ENCODE data around the gene KIF15.

KIF15 gene

DNA sequence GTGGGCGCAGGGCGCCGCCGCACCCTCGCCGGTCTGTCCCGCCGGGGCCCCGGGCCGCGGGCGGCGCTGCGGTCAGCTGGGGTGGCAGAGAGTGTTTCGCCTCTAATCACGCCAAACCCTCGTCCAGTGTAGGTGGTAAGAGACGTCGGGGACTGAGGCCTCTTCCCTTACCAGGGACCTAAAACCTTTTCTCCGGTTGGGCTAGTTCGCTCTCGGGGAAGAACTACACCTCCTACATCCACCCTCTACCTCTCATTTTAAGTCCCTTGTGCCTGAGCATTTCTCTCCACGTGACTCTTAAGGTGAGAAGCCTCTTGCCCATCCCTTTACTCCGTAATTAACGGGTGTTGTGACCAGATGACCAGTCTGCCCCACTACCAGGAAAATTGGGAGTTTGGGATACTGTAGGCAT lies 100.6 kb downstream of the KIF15 start:
- Histone ChIP-seq H3K36me3 (ENCODE audit: insufficient read depth, low read depth, low read length) (peaks cover 9% of the 10 kb centered on the region; the same call in 1 of the 2 replicates), H3K4me1 (ENCODE audit: insufficient read depth, low read length) (no peaks in the 10 kb centered on the region; the same call in 1 of the 2 replicates), H3K9ac (ENCODE audit: low read depth, low read length) (peak overlapping the region; percentile 79), H3K9me3 (ENCODE audit: insufficient read depth, low read depth, low read length) (no peaks in the 10 kb centered on the region), H3K27me3 (ENCODE audit: insufficient read depth, low read length) (no peaks in the 10 kb centered on the region), H3K27ac (ENCODE audit: low read length) (no peak overlapping the region), H3K4me3 (ENCODE audit: low read length) (peak overlapping the region; percentile 79)

DNA sequence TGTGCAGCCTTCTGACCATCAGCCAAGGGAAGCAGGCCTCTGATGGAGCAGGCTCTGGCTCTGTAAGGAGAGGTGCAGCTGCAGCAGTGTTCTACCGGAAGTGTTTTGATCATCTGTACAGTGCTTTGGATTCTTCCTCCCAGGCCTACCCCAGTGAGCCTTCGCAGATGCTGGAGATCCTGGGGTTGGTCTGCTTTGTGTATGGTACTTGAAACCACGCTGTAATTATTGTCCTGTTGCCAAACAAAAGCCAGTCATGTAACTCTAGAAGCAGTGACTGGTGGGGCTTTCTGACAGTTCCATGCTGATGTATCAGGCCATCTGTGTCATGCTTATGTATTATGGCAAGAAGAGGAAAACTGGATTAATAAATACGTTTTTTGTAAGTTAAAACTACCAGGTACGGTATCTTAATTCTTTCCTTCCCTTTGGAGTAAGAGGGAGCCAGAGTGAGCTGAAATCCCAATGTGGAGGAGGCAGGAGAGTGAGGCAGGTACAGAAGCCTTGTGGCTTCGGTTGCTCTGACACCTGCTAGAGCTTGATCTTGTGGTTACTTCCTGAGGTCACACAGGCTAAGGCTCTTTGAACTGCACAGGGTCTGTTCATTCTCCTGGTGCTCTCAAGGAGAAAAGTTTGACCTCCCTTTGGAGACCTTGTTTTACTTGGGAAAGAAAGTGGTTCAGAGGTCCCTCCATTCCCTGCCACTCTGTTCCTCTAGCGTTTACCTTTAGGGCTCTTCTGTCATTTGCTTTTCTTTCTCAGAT lies 103.9 kb downstream of the KIF15 start:
- Histone ChIP-seq H3K9me3 (ENCODE audit: insufficient read depth, low read depth, low read length) (0 out of 2 replicates have a peak, but pooled peaks cover 3% of the 10 kb centered on the region), H3K4me1 (ENCODE audit: insufficient read depth, low read length) (no peaks in the 10 kb centered on the region; the same call in 1 of the 2 replicates), H3K27ac (ENCODE audit: low read length) (no peak overlapping the region), H3K4me3 (ENCODE audit: low read length) (no peak overlapping the region), H3K27me3 (ENCODE audit: insufficient read depth, low read length) (no peaks in the 10 kb centered on the region), H3K36me3 (ENCODE audit: insufficient read depth, low read depth, low read length) (peaks cover 9% of the 10 kb centered on the region; the same call in 1 of the 2 replicates), H3K9ac (ENCODE audit: low read depth, low read length) (no peak overlapping the region)

DNA sequence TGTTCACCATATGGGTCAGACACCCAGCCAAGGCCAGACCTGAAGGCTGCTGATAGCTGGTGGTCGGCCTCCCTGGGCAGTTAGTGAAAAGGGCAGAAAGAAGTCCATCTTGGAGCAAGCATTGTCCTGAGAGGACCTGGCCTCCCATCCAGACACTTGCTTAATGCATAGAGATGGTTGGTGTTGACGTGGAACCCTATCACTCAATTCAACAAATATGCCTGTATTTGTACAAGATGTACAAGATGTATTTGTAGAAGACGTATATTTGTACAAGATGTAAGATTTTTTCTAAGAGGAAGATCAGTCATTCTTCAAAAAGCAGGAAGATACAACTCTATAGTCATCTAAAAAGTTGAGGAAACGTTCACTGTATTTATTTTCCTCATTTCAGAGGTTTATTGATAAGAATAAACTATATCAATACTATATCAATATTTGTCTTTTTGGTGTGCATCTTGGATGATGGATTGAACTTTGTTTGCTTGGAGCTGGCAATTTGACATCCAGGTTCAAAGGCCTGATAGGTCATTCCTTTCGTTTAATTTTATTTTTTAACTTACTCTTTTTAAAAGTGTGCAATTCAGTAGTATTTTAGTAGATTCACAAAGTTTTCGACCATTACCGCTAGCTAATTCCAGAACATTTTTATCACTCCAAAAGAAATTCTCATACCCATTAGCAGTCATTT lies 106.0 kb downstream of the KIF15 start:
- Histone ChIP-seq H3K27me3 (ENCODE audit: insufficient read depth, low read length) (no peaks in the 10 kb centered on the region), H3K27ac (ENCODE audit: low read length) (no peak overlapping the region), H3K9ac (ENCODE audit: low read depth, low read length) (no peak overlapping the region), H3K4me3 (ENCODE audit: low read length) (no peak overlapping the region), H3K36me3 (ENCODE audit: insufficient read depth, low read depth, low read length) (peaks cover 9% of the 10 kb centered on the region; the same call in 1 of the 2 replicates), H3K4me1 (ENCODE audit: insufficient read depth, low read length) (no peaks in the 10 kb centered on the region; the same call in 1 of the 2 replicates), H3K9me3 (ENCODE audit: insufficient read depth, low read depth, low read length) (0 out of 2 replicates have a peak, but pooled peaks cover 3% of the 10 kb centered on the region)

DNA sequence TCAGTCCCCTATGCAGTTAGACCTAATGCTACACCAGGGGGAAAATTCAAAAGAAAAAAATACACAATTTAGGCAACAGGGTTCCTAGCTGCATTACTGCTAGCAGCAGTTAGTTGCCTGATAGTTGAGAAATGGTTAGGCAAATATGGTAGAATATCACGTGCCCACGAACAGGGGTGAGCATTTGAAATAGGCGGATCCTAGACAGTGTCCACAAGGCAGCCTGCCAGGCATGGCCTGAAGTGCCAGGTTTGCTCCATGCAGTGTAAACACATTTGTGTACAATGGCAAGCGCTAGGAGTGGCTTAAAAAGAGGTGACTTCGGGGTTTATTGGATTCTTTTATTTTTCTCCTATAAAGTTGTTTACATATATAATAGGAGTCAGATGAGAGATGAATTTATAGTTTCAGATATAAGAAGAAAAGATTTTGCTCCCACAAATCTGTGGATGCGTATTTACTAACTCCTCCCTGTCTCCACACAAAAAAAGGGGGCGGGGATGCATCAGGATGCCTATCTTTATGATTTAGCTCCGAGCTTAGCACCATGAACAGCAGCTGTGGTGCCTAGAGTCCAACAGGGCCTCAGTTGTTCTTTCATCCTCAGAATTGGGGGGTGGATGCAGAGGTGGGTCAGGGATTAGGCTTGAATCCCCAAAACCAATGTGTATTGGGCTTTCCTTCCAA lies 108.9 kb downstream of the KIF15 start:
- no peak overlapping the region for H3K4me3 ChIP-seq (ENCODE audit: low read length)
- H3K27ac ChIP-seq (ENCODE audit: low read length): no peak overlapping the region
- H3K36me3 ChIP-seq (ENCODE audit: insufficient read depth, low read depth, low read length): peaks cover 6% of the 10 kb centered on the region; the same call in 1 of the 2 replicates
- H3K4me1 ChIP-seq (ENCODE audit: insufficient read depth, low read length): no peaks in the 10 kb centered on the region
- H3K9me3 ChIP-seq (ENCODE audit: insufficient read depth, low read depth, low read length): 0 out of 2 replicates have a peak, but pooled peaks cover 3% of the 10 kb centered on the region
- H3K9ac ChIP-seq (ENCODE audit: low read depth, low read length): no peak overlapping the region
- no peaks in the 10 kb centered on the region for H3K27me3 ChIP-seq (ENCODE audit: insufficient read depth, low read length)

GRCh38 chr3:44874308-44874707 lies 112.7 kb downstream of the KIF15 start, which contains the start of gene TGM4:
TSS of gene TGM4 (plus strand) at chr3:44874608. CDS start at chr3:44874679, 71 bp downstream.
- Histone ChIP-seq H3K9me3 (ENCODE audit: insufficient read depth, low read depth, low read length) (no peaks in the 10 kb centered on the region), H3K4me1 (ENCODE audit: insufficient read depth, low read length) (no peaks in the 10 kb centered on the region), H3K27ac (ENCODE audit: low read length) (no peak within 1 kb of the TSS), H3K27me3 (ENCODE audit: insufficient read depth, low read length) (no peaks in the 10 kb centered on the region), H3K9ac (ENCODE audit: low read depth, low read length) (no peak within 1 kb of the TSS), H3K4me3 (ENCODE audit: low read length) (no peak within 1 kb of the TSS), H3K36me3 (ENCODE audit: insufficient read depth, low read depth, low read length) (no peaks in the 10 kb centered on the region)

- Histone ChIP-seq H3K9ac (ENCODE audit: low read depth, low read length) (no peak overlapping the region), H3K36me3 (ENCODE audit: insufficient read depth, low read depth, low read length) (no peaks in the 10 kb centered on the region), H3K4me1 (ENCODE audit: insufficient read depth, low read length) (no peaks in the 10 kb centered on the region), H3K9me3 (ENCODE audit: insufficient read depth, low read depth, low read length) (no peaks in the 10 kb centered on the region), H3K27ac (ENCODE audit: low read length) (no peak overlapping the region), H3K4me3 (ENCODE audit: low read length) (no peak overlapping the region), H3K27me3 (ENCODE audit: insufficient read depth, low read length) (no peaks in the 10 kb centered on the region)
These were observed 114.0 kb downstream of the KIF15 start for GRCh38 chr3:44875596-44875995.

DNA sequence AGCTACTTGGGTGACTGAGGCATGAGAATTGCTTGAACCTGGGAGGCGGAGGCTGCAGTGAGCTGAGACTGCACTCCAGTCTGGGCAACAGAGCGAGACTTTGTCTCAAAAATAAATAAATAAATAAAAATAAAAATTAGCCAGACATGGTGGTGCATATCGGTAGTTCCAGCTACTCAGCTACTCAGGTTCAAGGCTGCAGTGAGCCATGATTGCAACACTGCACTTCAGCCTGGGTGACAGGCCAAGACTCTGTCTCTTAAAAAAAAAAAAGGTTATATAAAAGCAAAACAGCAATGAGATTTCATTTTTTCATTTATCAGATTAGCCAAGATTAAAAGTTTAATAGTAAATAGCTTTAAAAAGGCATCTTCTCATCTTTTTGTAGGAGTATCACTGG lies 115.7 kb downstream of the KIF15 start:
- no peak overlapping the region for H3K4me3 ChIP-seq (ENCODE audit: low read length)

GRCh38 chr3:44880284-44880683 lies 118.7 kb downstream of the KIF15 start:
- no peaks in the 10 kb centered on the region for H3K36me3 ChIP-seq (ENCODE audit: insufficient read depth, low read depth, low read length)
- no peak overlapping the region for H3K9ac ChIP-seq (ENCODE audit: low read depth, low read length)
- H3K4me3 ChIP-seq (ENCODE audit: low read length): no peak overlapping the region
- H3K27ac ChIP-seq (ENCODE audit: low read length): no peak overlapping the region
- H3K9me3 ChIP-seq (ENCODE audit: insufficient read depth, low read depth, low read length): no peaks in the 10 kb centered on the region; the same call in 1 of the 2 replicates
- H3K4me1 ChIP-seq (ENCODE audit: insufficient read depth, low read length): peaks cover 7% of the 10 kb centered on the region; the same call in 1 of the 2 replicates
- no peaks in the 10 kb centered on the region for H3K27me3 ChIP-seq (ENCODE audit: insufficient read depth, low read length)

More for the DNA sequence above, 115.7 kb downstream of the KIF15 start:
- Histone ChIP-seq H3K36me3 (ENCODE audit: insufficient read depth, low read depth, low read length) (no peaks in the 10 kb centered on the region), H3K9ac (ENCODE audit: low read depth, low read length) (no peak overlapping the region), H3K4me1 (ENCODE audit: insufficient read depth, low read length) (no peaks in the 10 kb centered on the region), H3K9me3 (ENCODE audit: insufficient read depth, low read depth, low read length) (no peaks in the 10 kb centered on the region), H3K27me3 (ENCODE audit: insufficient read depth, low read length) (no peaks in the 10 kb centered on the region), H3K27ac (ENCODE audit: low read length) (no peak overlapping the region)

- no peaks in the 10 kb centered on the region for H3K36me3 ChIP-seq (ENCODE audit: insufficient read depth, low read depth, low read length)
- no peaks in the 10 kb centered on the region for H3K27me3 ChIP-seq (ENCODE audit: insufficient read depth, low read length)
- no peak overlapping the region for H3K4me3 ChIP-seq (ENCODE audit: low read length)
- H3K9ac ChIP-seq (ENCODE audit: low read depth, low read length): no peak overlapping the region
- peaks cover 11% of the 10 kb centered on the region for H3K4me1 ChIP-seq (ENCODE audit: insufficient read depth, low read length)
- no peaks in the 10 kb centered on the region; the same call in 1 of the 2 replicates for H3K9me3 ChIP-seq (ENCODE audit: insufficient read depth, low read depth, low read length)
- no peak overlapping the region for H3K27ac ChIP-seq (ENCODE audit: low read length)
These were observed 121.8 kb downstream of the KIF15 start for GRCh38 chr3:44883213-44883955.

DNA sequence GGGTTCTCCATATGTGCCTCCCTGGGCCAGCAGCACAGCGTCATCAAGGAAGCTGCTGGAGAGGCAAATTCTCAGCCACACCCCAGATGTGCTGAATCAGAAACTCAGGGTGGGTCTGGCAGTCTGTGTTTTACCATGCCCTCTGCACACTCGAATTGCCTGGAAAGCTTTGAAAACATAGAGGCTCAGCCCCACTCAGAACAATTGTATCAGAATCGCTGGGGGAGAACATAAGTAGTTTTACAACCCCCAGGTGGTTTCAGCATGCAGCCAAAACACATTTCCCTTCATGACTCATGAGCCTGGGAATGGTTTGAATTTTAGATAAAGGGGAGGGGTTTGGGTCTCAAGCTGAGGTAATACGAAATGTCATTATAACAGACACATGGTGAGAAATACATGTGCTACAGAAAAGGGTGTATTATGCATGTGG lies 122.4 kb downstream of the KIF15 start:
- Histone ChIP-seq H3K27ac (ENCODE audit: low read length) (no peak overlapping the region), H3K9ac (ENCODE audit: low read depth, low read length) (no peak overlapping the region), H3K4me3 (ENCODE audit: low read length) (no peak overlapping the region), H3K9me3 (ENCODE audit: insufficient read depth, low read depth, low read length) (no peaks in the 10 kb centered on the region; the same call in 1 of the 2 replicates), H3K36me3 (ENCODE audit: insufficient read depth, low read depth, low read length) (no peaks in the 10 kb centered on the region), H3K27me3 (ENCODE audit: insufficient read depth, low read length) (no peaks in the 10 kb centered on the region), H3K4me1 (ENCODE audit: insufficient read depth, low read length) (peaks cover 15% of the 10 kb centered on the region)

DNA sequence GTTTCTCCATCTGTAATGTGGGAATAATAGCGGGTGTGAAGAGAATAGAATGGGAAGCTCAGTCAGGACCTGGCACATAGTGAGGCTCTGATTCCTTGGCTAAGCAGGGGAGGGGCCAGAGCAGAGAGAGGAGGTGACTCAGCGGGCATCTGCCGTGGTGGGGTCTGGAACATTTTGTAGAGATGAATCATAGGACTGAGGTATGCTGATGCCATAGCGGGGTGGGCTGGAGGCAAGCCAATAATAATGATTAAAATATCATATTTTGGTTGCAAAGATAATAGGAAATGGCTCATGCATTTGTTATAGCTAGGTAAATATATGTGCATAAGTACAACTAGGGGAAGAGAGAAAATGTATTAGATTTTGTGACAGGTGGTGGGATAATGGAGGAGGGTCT lies 124.0 kb downstream of the KIF15 start:
- no peak overlapping the region for H3K27ac ChIP-seq (ENCODE audit: low read length)
- H3K9ac ChIP-seq (ENCODE audit: low read depth, low read length): no peak overlapping the region
- H3K9me3 ChIP-seq (ENCODE audit: insufficient read depth, low read depth, low read length): no peaks in the 10 kb centered on the region; the same call in 1 of the 2 replicates
- H3K4me1 ChIP-seq (ENCODE audit: insufficient read depth, low read length): peaks cover 15% of the 10 kb centered on the region
- H3K36me3 ChIP-seq (ENCODE audit: insufficient read depth, low read depth, low read length): no peaks in the 10 kb centered on the region
- H3K4me3 ChIP-seq (ENCODE audit: low read length): no peak overlapping the region
- no peaks in the 10 kb centered on the region for H3K27me3 ChIP-seq (ENCODE audit: insufficient read depth, low read length)

Data from iPS-20b (cell line).